GM12878 (cell line): ENCODE results near the gene PPP1R18. TPM values are rescaled to one million over a fixed set of nuclear protein-coding genes. Genes with fewer than 3 reads are reported as not detected.
"Not testable (repeated sequence)": the region's sequence is repeated elsewhere in the genome, so short reads cannot be mapped to it uniquely, and the experiment has no call there.

ENCODE experiments used
- ATAC-seq: fragments of 200-7000 bp; cut with Tn5 transposase; 3 replicates; pipeline ENCODE4 v1.9.1; 2020; ENCODE audit warnings: mild to moderate bottlenecking, moderate library complexity
- BruUV-seq: library from RNA; stranded (reverse); fragments of 400-500 nt; replicated peaks from 2 replicates; lab custom pipeline; 2021; lab: Mats Ljungman, UMichigan
- CTCF ChIA-PET: fragments of 300-600 bp; sonication (Branson Sonifier 250); formaldehyde crosslinking; extraction: SDS; loops from one replicate; lab custom pipeline; 2021; ENCODE audit warnings: inconsistent platforms; lab: Yijun Ruan, JAX
- POLR2A ChIA-PET: fragments of 350-600 bp; formaldehyde crosslinking; extraction: SDS; loops from one replicate; lab custom pipeline; 2021; ENCODE audit warnings: inconsistent platforms; lab: Charles Lee
- RAD21 ChIA-PET: fragments of 300-600 bp; sonication (Branson Sonifier 250); formaldehyde crosslinking; loops from one replicate; lab custom pipeline; 2023; ENCODE audit warnings: antibody characterized with exemption; ENCODE audit not compliant: unreplicated experiment; lab: Charles Lee
- SMC1A ChIA-PET: fragments of 300-600 bp; sonication (Branson Sonifier 250); formaldehyde crosslinking; loops from one replicate; lab custom pipeline; 2023; ENCODE audit not compliant: unreplicated experiment, uncharacterized antibody; lab: Charles Lee
- DNase-seq: peaks from one replicate; pipeline ENCODE4 v3.0.0-alpha.2; 2011; ENCODE audit warnings: low read depth, low spot score
- FAIRE-seq: peaks from 3 replicates; lab custom pipeline; 2011; peaks lifted over from hg19 to GRCh38; lab: Jason Lieb, UNC
- H2AFZ ChIP-seq: 2 replicates; pipeline ENCODE4 v1.6.0; 2011; ENCODE audit warnings: low read depth, low read length, control low read depth; ENCODE audit not compliant: control insufficient read depth
- H3K27ac ChIP-seq: 2 replicates; pipeline ENCODE4 v1.5.1; 2011; ENCODE audit warnings: control low read depth; ENCODE audit not compliant: control insufficient read depth, insufficient read depth
- H3K27me3 ChIP-seq, 2 experiments: replicated peaks in 1 of 2; 2 replicates each; pipeline versions ENCODE4 v1.6.0 to v1.6.1; 2011; ENCODE audit warnings: low read length in 1 of 2; ENCODE audit not compliant: control insufficient read depth in 2 of 2, insufficient read depth in 2 of 2
- H3K36me3 ChIP-seq, 2 experiments: 2 replicates each; pipeline ENCODE4 v1.5.1; 2011; ENCODE audit warnings: low read length in 1 of 2; ENCODE audit not compliant: control insufficient read depth in 2 of 2, insufficient read depth in 2 of 2
- H3K4me1 ChIP-seq: 2 replicates; pipeline ENCODE4 v1.6.1; 2011; ENCODE audit warnings: mild to moderate bottlenecking, low read length, moderate library complexity, mixed read lengths; ENCODE audit not compliant: control insufficient read depth, insufficient read depth
- H3K4me2 ChIP-seq: 2 replicates; pipeline ENCODE4 v1.6.0; 2011; ENCODE audit warnings: control low read depth; ENCODE audit not compliant: control insufficient read depth, insufficient read depth
- H3K4me3 ChIP-seq: fragments of 200-600 bp; sonication (generic); 2 replicates; pipeline ENCODE4 v1.5.1; 2016
- H3K79me2 ChIP-seq: 2 replicates; pipeline ENCODE4 v1.6.0; 2011; ENCODE audit warnings: low read length; ENCODE audit not compliant: control insufficient read depth, insufficient read depth
- H3K9ac ChIP-seq: 2 replicates; pipeline ENCODE4 v1.8.0; 2011; ENCODE audit warnings: low read length, control low read depth, mixed read lengths; ENCODE audit not compliant: control insufficient read depth, insufficient read depth
- H3K9me3 ChIP-seq: replicated peaks from 3 replicates; pipeline ENCODE4 v1.5.1; 2011; ENCODE audit warnings: mild to moderate bottlenecking, low read length; ENCODE audit not compliant: control insufficient read depth, insufficient read depth
- H4K20me1 ChIP-seq: 2 replicates; pipeline ENCODE4 v1.6.0; 2011; ENCODE audit not compliant: control insufficient read depth, insufficient read depth
- ATF7 ChIP-seq: fragments of 450-650 bp; IDR thresholded peaks from 2 replicates; pipeline ENCODE4 v1.6.1; 2016; ENCODE audit warnings: low read depth, mild to moderate bottlenecking
- BHLHE40 ChIP-seq, 2 experiments: fragments of 450-650 bp in 1 of 2; IDR thresholded peaks; 2 replicates each; pipeline ENCODE4 v1.6.1; 2011 to 2017; ENCODE audit warnings: low read depth in 2 of 2, borderline replicate concordance in 1 of 2, improper control_type of control experiment in 1 of 2, low read length in 1 of 2, mild to moderate bottlenecking in 1 of 2
- HSF1 ChIP-seq: fragments of 150-350 bp; IDR thresholded peaks from 2 replicates; pipeline ENCODE4 v1.6.1; 2014; ENCODE audit warnings: mild to moderate bottlenecking, low read depth, low read length
- JUNB ChIP-seq: IDR thresholded peaks from 2 replicates; pipeline ENCODE4 v1.6.1; 2016; ENCODE audit warnings: antibody characterized with exemption, mild to moderate bottlenecking
- RELA ChIP-seq: fragments of 450-650 bp; IDR thresholded peaks from 2 replicates; pipeline ENCODE4 v1.8.0; 2014; ENCODE audit warnings: borderline replicate concordance; ENCODE audit not compliant: partially characterized antibody
- WGBS: methylation state at CpG from one replicate; pipeline ENCODE4 v1.1.6; 2016; ENCODE audit warnings: low lambda C conversion rate; ENCODE audit not compliant: insufficient replicate concordance, insufficient coverage; ENCODE audit errors: missing lambda C conversion rate; 5-methylcytosine and 5-hydroxymethylcytosine counted together
- in situ Hi-C: fragments of 300-500 bp; cut with MboI; formaldehyde crosslinking; loops from 9 replicates; pipeline ENCODE4 v1.14.3; 2018; ENCODE audit warnings: mixed read lengths
- intact Hi-C: fragments of 100-400 bp; cut with micrococcal nuclease; formaldehyde crosslinking; loops from one replicate; pipeline ENCODE4 v1.14.2; 2022; ENCODE audit not compliant: unreplicated experiment
- polyA plus RNA-seq, 11 experiments: library from polyadenylated mRNA; depleted of rRNA in 4 of 11; unstranded in 6 of 11; stranded (reverse) in 5 of 11; fragments of >200 nt; fragmentation: Nextera tagmentation in 4 of 11; fragmentation: Illumina TruSeq in 1 of 11; extraction: Ambion mirVana in 4 of 11; extraction: Trizol in 1 of 11; gene quantifications; 1 replicate in 1 of 11; 2 replicates in 10 of 11; pipeline versions ENCODE4 v1.2.1 to v1.2.3, GENCODE V29; 2011 to 2016; ENCODE audit warnings: inconsistent platforms in 2 of 11, missing spikeins in 2 of 11, low read depth in 1 of 11
- total RNA-seq, 4 experiments: library from RNA; depleted of rRNA in 3 of 4; stranded (reverse); fragments of >200 nt in 3 of 4; fragmentation: Illumina TruSeq in 1 of 4; extraction: Trizol in 1 of 4; gene quantifications; 2 replicates each; pipeline versions ENCODE4 v1.2.1 to v1.2.3, GENCODE V29; 2013 to 2021

PPP1R18 gene
- total and polyA plus RNA-seq, 10 of the 15 experiments (the other 5 are each of a cell fraction or from before 2014, with no cell fraction given), result 21.0 to 119 (median 52.6) TPM

GRCh38 chr6:30666300-30666699 lies 20.1 kb downstream of the PPP1R18 start:
- DNase-seq, H2AFZ ChIP-seq, H3K79me2 ChIP-seq, H3K9me3 ChIP-seq, POLR2A ChIA-PET, intact Hi-C loops, SMC1A ChIA-PET, RAD21 ChIA-PET, H3K4me1 ChIP-seq, H3K27ac ChIP-seq, in situ Hi-C loops, BruUV-seq, H4K20me1 ChIP-seq, H3K4me3 ChIP-seq, H3K4me2 ChIP-seq, H3K27me3 ChIP-seq, ATAC-seq, H3K9ac ChIP-seq, FAIRE-seq: not testable (repeated sequence)
- TF ChIP-seq ATF7 (0 out of 2 replicates have a peak, but pooled peaks have one; percentile 40), JUNB (peak; percentile 11; the same call in 1 of the 2 replicates)
- WGBS, result 39% methylated on average over 2 of the region's 2 CpGs
- CTCF ChIA-PET, result interaction anchor here (0.7 kb wide), 1 partner anchor 32 kb away, joined by 3 read pairs; no protein-coding TSS in a partner anchor
- H3K36me3 ChIP-seq, result peaks cover 17 to 21% of the 10 kb centered on the region in 2 experiments

GRCh38 chr6:30664994-30665767 lies 21.3 kb downstream of the PPP1R18 start:
- H3K9me3 ChIP-seq, result no peaks in the 10 kb centered on the region
- H4K20me1 ChIP-seq, result no peaks in the 10 kb centered on the region
- FAIRE-seq (no peak), DNase-seq (no peak), ATAC-seq (no peak)
- no peak overlapping the region for H3K4me2 ChIP-seq
- intact Hi-C loops, result no loop called here
- TF ChIP-seq BHLHE40 (IDR thresholded peaks at IDR 0.05; ENCODE audit: borderline replicate concordance in 1 of 2, low read depth in 2 of 2, low read length in 1 of 2) (no peak), RELA (no peak), HSF1 (no peak)
- H3K27me3 ChIP-seq, result no peaks in the 10 kb centered on the region
- CTCF ChIA-PET, result interaction anchor here (0.8 to 1.4 kb wide), 4 partner anchors 54 to 183 kb away, joined by 3 to 4 read pairs (median 3); no protein-coding TSS in a partner anchor
- H3K79me2 ChIP-seq, result no peaks in the 10 kb centered on the region
- no peak overlapping the region for H3K27ac ChIP-seq
- POLR2A ChIA-PET, result interaction anchor here (0.6 to 1.2 kb wide), 2 partner anchors 52 to 294 kb away, joined by 3 to 4 read pairs; no protein-coding TSS in a partner anchor
- no peak overlapping the region for H3K9ac ChIP-seq
- BruUV-seq, result TSS peak; percentile 22
- H2AFZ ChIP-seq, result no peak overlapping the region
- H3K4me1 ChIP-seq, result no peaks in the 10 kb centered on the region
- WGBS, result 95% methylated on average over 34 of the region's 34 CpGs
- peaks cover 20 to 24% of the 10 kb centered on the region in 2 experiments for H3K36me3 ChIP-seq
- RAD21 ChIA-PET, result interaction anchor here (0.9 kb wide), 1 partner anchor 67 kb away, joined by 3 read pairs; no protein-coding TSS in a partner anchor
- no peak overlapping the region for H3K4me3 ChIP-seq
- SMC1A ChIA-PET, result no interaction called here
- in situ Hi-C loops, result no loop called here

DNA sequence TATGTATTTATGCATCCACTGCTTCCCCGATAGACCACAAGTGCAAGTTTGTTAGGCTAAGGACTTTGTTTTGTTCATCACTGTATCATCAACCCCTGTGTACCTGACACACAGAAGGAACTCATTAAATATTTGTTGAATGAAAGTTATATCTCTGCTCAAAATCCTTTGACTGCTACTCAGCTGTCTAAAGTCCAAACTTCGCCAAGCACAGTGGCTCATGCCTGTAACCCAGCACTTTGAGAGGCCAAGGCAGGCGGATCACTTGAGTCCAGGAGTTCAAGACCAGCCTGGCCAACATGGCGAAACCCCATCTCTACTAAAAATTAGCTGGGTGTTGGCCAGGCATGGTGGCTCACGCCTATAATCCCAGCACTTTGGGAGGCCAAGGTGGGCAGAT lies 28.5 kb downstream of the PPP1R18 start:
- intact Hi-C loops, SMC1A ChIA-PET, H3K27ac ChIP-seq, H3K4me2 ChIP-seq, H4K20me1 ChIP-seq, H2AFZ ChIP-seq, FAIRE-seq, CTCF ChIA-PET, H3K4me1 ChIP-seq, H3K9me3 ChIP-seq, H3K9ac ChIP-seq, DNase-seq, ATAC-seq, RAD21 ChIA-PET, H3K27me3 ChIP-seq, H3K79me2 ChIP-seq, in situ Hi-C loops, H3K4me3 ChIP-seq, BruUV-seq: not testable (repeated sequence)
- peaks cover 35 to 41% of the 10 kb centered on the region in 2 experiments for H3K36me3 ChIP-seq
- POLR2A ChIA-PET, result interaction anchor here (0.7 kb wide), 1 partner anchor 17 kb away, joined by 4 read pairs; no protein-coding TSS in a partner anchor
- WGBS, result 86% methylated on average over 5 of the region's 5 CpGs
